Stimulated activated CD8-positive, alpha-beta memory T cell treated with anti-CD3 and anti-CD28 coated beads, Interleukin-12 subunit alpha, Interleukin-12 subunit beta, amount 100 ng/mL, for 1 hour (primary cell): ENCODE results near the gene ATG14.
A peak's percentile ranks its signal among the peaks of the same experiment; 100 is the strongest.
"Not testable (repeated sequence)": the region's sequence is repeated elsewhere in the genome, so short reads cannot be mapped to it uniquely, and the experiment has no call there.

Experiments
- DNase-seq: peaks from one replicate; pipeline ENCODE4 v3.0.0-alpha.2; 2020; ENCODE audit warnings: low read depth

The ATG14 gene

DNA sequence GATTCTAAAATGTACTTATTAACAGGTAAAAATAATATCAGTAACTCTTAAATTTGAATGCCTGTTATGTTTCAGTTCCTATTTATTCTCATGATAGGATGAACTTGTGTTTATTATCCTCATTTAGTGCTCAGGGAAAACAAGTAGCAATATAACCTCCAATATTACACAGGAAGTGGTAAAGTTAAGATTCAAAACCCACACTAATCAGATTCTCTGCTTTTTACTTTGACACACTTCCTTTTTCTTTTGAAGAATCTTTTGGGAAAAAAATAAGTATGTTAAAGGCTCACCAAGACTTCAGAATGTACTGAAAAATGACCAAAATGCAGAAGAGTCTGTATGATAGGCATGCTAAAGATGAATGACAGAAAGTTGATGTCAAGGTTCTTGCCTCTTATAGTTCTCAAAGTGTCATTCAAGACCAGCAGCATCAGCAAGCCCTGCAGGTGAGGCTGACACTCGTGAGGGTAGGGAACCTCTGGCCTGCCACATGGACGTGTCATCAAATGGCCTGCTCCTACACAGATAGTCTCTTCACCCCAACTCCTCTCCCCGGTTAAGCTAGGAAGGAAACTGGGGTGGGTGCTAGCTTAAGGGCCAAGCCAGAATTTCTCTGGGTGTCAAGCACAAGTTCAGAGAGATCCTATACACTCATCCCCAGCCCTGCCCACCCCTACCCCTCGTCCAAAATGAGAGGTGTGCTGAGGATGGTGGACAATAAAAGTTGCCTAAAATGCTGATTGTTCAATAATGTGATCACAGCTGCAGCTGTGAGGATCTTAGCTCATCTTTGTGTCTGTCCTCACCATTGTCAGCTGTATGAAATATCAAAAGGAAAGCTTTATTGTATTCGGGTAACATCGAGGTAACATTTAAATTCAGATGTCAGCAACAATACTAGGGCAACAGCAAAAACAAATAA, 22.5 kb upstream of the ATG14 start:
- DNase-seq = no peak

DNA sequence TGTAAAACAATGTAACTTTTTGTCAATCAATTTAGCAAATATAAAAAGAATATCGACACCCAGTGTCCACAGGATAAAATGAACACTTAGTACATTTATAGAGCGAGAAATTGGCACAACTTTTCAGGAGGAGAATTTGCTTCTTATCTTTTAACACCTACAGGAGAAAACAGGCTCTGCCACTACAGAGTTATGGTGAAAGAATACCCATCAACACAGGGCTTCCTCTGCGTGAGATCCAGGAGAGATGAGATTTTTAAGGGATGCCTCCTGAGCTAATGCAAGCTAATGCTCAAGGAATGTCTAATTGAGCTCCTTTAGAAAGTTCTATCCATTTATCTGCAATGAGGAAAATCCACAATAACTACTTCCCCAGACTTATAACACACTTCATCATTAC, 21.0 kb upstream of the ATG14 start:
- DNase-seq = no peak

DNA sequence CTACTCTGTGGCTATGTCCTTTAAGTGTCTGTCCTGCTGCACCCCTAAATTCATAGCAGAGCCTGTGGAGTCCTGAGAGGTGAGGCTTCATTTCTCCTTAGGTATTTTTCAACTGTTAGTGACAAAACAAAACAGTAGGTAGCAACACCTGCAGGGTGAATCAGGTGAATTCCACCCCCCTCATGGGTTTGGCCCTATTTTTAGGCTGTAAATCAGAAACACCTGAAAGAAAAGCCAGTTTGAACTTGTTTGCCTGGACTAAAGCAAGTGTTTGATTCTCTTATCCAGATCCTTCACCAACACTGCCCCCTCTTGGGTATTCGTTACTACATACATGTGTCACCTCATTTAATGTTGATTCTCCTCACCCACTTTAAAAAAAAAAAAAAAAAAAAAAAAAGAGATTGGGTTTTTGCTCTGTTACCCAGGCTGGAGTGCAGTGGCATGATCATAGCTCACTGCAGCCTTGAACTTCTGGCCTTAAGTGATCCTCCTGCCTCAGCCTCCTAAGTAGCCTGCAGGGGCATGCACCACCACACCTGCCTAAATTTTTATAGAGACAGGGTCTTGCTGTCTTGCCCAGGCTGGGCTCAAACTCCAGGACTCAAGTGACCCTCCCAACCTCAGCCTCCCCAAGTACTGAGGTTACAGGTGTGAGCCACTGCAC, 18.5 kb upstream of the ATG14 start:
- DNase-seq = peak; percentile 13

DNA sequence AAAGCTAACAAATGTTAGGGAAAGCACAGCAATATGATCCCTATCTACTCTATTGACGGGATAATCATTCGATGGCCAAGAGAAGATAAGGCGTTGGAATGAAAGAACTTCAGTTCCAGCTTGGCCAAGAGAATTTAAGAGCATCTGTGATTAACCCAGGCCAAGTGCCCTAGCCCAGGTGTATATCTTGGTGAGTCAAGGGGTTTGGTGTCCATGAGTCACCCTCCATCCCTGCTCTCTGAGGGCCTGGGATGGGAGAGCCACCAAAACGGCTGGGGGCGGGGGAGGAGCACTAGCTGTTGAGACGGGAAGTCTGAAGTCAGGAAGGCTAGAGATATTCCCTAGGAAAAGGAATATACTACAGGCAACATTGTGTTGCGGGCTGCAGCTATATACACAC, 15.8 kb upstream of the ATG14 start:
- no peak for DNase-seq

DNA sequence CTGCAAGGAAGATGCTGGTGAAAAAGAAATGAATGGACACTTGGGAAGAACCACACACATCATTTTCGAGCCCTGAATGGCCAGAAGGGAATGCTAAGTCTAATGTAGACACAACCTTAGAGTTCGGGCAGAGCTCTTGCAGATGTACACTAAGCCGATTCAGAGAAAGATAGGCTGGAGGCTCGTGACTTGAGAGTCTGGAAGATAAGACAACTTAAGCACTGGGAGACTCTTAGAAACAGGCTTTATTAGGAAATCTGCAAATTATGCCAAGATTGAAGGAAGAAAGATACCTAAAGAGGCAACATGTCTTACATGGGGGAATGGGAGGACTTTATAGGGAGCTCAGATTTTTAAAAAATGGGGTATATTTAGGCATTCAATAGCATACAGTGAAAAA, 15.3 kb upstream of the ATG14 start:
- no peak for DNase-seq

DNA sequence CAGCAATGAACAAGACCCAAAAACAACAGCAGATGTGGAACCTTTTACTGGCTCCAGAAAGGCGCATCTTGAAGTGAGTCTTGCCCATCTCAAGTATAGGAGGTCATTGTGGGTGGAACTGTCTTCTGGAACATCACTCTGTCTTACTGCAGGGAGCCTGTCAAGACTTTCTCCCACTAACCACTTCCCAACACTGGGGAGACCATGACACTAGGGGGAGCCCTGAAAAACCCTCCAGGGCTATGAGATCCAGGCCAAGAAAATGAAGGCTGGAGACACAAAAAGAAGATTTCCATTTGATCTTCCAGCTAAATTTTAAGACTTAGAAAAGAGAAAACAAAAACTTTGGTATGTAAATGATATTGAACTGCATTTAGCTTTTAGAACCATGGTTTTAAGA, 13.5 kb upstream of the ATG14 start:
- DNase-seq = no peak

DNA sequence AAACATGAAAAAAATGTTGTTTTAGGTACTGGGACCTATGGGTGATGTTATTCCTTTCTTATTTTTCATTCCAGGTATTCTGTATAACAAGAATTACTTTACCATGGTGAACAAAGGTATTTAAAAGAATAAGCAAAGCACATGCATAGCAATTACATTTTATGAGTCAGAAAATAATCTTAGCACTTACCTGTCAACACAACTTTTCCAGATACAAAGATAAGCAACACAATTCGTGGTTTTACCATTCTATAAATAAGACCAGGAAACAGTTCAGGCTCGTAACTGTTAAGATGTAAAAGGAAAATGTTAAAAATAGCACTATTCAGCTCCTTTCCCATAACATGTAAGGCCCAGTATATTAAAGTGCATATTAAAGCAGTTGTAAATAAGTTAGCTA, 12.3 kb upstream of the ATG14 start:
- DNase-seq = no peak

DNA sequence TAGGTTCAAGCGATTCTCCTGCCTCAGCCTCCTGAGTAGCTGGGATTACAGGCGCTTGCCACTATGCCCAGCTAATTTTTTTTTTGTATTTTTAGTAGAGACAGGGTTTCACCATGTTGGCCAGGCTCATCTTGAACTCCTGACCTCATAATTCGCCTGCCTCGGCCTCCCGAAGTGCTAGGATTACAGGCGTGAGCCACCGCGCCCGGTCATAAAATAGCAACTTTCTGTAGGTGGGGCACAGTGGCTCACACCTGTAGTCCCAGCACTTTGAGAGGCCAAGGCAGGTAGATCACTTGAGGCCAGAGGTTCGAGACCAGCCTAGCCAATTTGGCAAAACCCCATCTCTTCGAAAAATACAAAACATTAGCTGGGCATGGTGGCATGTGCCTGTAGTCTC, 10.7 kb upstream of the ATG14 start:
- not testable (repeated sequence) for DNase-seq

DNA sequence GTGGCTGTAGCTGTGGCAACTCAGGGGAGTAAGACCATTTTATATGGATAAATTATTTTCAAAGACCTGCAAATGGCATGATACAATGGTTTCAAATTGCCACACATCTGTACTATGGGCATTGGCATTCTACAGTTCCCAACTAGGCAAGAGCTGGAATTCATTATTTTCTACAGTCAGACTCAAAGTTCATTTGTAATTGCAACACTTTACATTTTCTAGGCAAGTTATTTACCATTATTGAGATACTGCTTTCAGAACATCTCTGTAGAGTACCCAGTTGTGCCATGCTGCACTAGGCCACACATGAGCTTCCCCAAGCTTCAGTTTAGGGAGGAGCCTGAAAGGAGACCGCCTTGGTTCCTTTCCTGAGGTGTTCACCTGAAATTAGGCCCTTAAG, 8.0 kb upstream of the ATG14 start:
- DNase-seq = no peak

DNA sequence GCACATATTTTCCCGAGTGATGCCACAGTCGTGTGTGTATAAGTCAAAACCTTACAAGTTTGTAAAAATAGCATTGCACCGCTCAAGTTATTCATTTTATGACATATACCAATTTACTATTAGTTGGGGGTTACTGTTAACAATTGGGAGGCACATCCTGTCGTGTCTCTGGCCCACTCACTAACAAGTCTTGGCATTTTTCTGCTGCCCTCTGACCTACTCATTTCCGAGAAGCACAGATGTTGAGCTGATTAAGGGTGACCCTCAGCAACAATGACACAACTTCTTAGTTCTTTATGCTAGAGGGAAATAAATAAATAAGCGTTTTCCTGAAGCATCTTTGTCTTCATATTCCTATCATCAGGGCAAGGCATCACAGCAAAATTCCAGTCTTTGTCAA, 6.8 kb upstream of the ATG14 start:
- no peak for DNase-seq

DNA sequence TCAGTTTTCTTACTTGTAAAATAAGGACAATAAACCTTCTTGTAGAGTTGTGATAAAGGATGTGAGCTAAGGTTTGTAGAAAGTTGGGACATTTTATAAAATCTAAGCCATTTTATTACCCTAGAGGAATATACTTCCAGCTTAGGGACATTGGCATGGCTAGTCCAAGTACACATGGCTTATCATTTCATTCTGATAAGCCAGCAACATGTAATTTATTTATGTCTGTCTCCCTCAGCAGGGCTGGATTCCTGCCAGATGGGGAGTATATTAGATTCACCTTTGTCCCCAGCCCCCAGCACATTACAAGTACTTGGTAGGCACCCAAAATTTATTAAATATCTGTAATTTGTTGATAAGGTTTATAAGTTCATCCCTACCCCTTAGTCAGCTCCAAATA, 6.3 kb upstream of the ATG14 start:
- DNase-seq = no peak

DNA sequence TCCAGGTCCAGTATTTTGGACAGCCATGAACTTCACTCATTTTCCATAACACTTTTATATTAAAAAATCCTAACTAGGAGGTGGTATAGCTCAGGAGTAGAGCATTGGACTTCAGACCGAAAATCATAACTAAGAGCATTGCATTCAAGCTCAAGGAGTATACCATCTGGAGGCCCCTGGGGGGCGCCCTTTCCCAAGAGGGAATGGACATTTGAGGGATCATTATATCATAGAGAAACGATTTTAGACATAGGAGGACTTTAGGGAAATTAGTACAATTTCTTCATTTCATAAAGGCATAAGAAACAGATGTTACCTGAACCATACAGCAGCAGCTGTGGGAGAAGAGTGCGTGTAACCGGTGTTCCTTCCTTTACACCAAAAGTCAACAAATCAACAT, 5.2 kb upstream of the ATG14 start:
- no peak for DNase-seq

DNA sequence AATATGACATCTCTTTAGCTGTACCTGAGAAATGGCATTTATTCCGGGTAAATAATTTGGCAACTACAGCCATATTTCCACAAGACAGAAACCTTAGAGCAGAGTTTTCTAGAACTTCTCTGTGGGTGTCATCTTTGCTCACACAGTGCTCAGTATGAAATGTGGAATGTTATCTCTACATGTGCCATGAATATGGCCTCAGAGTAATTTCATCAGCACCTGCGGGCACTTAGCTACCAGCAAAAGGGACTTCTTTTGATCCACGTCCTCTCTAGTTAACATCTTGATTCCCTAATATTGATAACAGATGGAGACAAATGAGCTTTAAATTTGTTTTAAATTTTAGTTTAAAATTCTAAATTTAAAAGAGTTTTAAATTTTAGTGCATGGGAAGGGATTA, 2.9 kb upstream of the ATG14 start:
- no peak for DNase-seq

DNA sequence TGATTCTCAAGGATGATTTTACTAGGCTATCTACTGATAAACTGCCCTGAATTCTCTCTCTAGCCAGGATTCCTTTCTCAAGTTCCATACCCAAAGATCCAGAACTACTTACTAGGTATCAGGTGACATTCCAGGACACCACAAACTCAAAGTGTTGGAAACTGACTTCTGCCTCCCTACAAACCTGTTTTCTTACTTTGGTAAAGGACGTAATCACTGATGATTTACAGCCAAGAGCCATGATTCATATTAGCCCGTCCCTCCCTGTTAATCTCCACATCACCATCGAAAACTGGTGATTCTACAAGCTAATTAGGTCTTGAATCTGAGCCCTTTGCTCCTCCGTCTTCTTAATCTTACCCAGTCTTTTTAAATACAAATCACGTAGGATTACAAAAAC, 1.0 kb upstream of the ATG14 start:
- DNase-seq = no peak

DNA sequence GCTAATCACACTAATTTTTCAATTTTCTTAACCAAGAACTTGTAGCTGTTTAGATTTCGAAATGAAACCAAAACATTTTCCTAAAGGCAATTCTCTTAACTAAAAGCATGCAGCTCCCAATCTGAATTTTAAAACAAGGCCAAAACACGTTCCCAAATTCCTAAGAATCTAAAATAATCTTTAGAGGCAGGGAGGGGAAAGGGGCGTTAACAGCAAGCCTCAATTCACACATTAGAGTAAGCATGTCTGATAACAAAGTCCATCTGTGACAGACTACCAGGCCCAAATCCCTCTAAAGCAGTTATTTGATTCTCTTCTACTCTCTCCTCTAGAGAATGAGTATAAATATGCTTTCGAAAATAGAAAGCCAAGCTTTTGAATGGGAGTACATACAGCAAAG, 754 bp downstream of the ATG14 start:
- no peak for DNase-seq

DNA sequence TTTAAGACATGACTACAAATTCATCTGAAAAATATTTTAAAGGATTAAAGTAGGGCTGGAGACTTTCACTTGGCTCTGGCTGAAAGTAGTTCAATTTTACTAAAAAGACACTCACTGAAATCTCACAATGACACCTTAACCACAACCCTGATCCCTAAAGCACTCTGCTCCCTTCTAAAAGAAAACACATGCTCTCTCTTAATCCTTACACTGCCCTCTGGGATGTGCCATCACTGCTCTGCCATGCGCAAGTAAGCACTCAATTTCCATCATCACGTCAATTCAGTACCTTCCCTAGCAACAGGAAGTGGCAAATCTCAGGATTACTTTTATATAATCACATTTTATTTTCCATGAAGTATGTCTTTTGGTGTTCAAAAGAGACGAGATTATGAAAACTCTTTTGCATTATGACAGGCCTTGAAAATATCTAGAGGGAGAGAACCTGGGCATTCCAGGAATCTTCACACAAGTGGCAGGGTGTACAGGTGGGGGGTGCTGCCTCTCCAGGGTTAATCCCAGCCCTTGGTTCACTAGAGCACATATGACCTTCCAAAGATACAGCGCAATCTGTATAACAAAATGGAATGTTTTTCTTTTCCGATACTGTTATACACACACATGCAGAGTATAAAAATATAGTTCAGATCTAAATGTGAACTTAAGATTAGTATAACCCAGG, 7.3 kb downstream of the ATG14 start:
- DNase-seq = no peak

DNA sequence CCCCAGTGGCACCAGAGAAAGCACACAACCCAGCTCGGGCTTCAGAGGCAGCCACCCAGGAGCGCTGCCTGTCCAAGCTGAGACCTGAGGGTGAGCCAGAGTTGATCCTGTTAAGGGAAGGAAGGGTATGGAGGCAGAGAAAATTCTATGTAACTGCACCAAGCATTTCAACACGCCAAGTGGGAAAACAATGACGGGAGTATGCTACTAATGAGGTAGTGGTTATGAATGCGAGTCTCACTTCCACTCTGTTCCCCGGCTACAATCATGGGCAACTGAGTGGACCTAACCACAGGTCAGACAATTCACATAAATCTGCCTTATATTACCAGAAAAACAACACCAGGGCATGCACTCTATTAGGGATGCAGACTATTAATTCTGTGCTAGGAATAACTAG, 9.9 kb downstream of the ATG14 start:
- no peak for DNase-seq

DNA sequence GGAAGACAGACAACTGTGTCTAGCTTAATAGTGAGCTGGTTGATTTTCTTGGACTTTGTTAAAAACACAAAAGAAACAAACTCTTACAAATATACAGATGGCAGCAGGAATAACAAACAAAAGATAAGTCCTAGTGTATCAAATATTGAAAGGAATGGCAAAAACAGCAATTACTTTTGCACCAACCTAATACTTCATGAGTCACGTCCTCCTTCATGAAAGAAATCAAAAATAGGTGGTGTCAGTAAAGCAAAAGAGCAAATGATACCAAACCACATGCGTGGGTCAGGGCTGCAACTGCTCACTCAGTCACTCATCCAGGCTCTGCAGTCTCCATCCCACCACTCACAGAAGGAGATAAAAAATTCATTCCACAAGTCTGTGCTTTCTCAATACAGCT, 11.8 kb downstream of the ATG14 start:
- DNase-seq = no peak

DNA sequence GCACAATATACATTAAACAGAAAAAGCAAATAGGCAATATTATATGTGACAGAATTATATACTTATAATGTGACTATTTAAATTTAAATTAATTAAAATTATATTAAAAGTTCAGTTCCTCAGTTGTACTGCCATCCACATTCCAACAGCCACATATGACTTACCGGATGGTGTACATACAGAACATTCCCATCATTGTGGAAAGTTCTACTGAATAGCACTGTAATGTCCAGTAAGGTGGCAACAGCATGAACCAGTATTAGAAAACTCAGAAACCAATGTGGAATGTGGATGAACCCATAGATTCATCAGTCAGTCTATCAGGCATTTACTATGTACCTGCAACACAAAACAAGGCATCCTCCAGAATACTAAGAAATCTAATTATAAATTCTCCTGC, 12.4 kb downstream of the ATG14 start:
- DNase-seq = no peak

DNA sequence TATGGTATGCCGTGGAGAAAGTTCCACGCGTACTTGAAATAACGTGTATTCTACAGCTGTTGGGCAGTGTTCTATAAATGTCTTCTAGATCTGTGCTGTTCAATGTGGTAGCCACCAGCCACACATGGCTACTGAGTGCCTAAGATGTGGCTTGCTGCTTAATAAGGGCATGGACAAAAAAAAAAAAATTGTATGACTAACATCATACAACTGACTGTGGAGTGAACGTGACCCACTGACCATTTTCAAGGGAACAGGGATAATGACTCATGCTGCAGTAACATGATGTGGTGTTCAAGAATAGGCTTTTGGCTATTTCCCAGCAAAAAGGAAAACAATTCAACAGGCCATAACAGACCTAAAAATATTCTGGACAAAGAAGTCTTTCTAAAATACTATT, 13.0 kb downstream of the ATG14 start:
- no peak for DNase-seq

DNA sequence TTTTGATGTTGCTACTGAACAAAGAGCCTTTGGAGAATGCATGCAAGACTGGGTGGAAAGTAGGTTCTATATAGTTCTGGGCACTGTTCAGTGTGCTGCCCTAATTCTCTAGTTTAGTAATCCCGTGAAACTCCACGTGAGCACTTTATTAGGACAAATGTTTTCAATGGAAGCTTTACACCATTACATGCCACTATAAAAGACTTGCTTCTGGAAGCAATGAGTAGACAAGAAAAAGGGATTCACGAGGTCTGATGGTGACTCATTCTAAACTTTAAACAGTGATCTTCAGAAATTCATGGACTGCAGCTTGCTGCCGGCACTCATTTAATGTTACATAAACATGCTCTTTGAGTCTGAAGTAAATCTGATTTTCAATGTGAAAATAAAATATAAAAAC, 22.3 kb downstream of the ATG14 start:
- DNase-seq = no peak

DNA sequence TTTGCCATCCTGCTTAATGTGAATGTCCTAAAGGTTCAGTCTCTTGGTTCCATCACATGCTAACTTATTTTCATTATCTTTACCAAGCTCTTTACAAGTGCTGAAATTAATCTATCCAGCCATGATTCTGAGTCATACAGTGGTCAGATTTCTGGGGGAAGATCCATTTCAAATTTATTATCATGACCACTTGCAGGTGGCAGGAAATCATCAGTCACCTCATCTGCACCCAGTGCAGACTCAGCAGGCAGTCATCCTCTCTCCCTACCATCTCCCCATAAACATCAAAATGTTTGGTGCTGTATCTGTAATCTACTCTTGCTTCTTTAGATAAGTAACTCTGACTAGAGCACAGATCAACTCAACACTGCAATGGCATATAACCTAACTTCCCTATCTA, 23.5 kb downstream of the ATG14 start:
- DNase-seq = no peak

DNA sequence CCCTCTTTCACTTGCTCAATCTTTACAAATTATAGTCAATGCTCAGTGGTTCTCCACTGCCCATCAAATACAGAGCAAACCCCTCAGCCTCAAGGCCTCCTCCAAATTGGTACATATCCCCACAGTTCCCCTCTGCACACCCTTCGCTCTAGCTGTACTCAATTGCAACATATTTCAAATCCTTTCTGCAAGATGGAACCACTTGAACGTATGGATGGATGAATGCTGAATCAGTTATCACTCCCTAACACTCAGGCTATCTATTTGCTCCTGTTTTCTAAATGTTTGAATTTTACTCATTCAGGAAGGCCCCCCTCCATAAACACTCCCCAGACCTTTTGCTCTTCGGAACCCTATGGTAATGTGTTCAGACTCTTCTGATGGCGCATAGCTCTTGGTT, 24.5 kb downstream of the ATG14 start:
- DNase-seq = no peak
